Measurements from ENCODE around the gene EEFSEC.

- TF ChIP-seq, protein P1, sequence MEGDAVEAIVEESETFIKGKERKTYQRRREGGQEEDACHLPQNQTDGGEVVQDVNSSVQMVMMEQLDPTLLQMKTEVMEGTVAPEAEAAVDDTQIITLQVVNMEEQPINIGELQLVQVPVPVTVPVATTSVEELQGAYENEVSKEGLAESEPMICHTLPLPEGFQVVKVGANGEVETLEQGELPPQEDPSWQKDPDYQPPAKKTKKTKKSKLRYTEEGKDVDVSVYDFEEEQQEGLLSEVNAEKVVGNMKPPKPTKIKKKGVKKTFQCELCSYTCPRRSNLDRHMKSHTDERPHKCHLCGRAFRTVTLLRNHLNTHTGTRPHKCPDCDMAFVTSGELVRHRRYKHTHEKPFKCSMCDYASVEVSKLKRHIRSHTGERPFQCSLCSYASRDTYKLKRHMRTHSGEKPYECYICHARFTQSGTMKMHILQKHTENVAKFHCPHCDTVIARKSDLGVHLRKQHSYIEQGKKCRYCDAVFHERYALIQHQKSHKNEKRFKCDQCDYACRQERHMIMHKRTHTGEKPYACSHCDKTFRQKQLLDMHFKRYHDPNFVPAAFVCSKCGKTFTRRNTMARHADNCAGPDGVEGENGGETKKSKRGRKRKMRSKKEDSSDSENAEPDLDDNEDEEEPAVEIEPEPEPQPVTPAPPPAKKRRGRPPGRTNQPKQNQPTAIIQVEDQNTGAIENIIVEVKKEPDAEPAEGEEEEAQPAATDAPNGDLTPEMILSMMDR (conservative IDR thresholded peaks at IDR 0.05), result no peak
- TF ChIP-seq ZFX (IDR thresholded peaks at IDR 0.05), result no peak
Observed at GRCh38 chr3:128283421-128283820, 130.1 kb downstream of the EEFSEC start.
